ENCODE data around the gene APLN. TPM values are rescaled to one million over a fixed set of nuclear protein-coding genes. Genes with fewer than 3 reads are reported as not detected.

The APLN gene
- total RNA-seq, 1 donor = 0.72 TPM

DNA sequence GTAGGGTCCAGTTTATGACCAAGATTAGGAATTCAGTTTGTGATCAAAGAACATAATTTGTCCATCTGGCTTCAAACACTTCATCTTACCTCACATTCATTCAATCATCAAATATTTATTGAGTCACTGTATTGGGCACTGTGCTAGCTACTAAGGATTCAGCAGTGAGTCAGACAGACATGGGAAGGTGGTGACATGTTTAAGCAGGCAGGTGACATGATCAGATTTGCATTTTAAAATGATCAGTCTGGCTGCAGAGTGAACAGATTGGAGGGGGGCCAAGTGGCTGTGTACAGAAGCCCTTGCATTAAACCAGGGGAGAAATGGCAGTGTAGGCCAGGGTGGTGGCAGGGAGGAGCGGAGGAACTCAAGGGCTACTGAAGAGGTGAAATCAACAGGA, 25.1 kb upstream of the APLN start:
- H3K36me3 ChIP-seq (ENCODE audit: insufficient read depth, low read length) = no peaks in the 10 kb centered on the region
- no peaks in the 10 kb centered on the region for H3K27me3 ChIP-seq (ENCODE audit: insufficient read depth, low read length)
- no peak for DNase-seq (ENCODE audit: insufficient read length, low spot score, missing footprints)
- H3K4me2 ChIP-seq (ENCODE audit: insufficient read depth, low read length) = no peak overlapping the region
- no peak overlapping the region for H2AFZ ChIP-seq (ENCODE audit: low read length)
- no peak overlapping the region for H3K27ac ChIP-seq (ENCODE audit: low read depth, low read length)
- no peak overlapping the region for H3K4me3 ChIP-seq (ENCODE audit: insufficient read depth, low read length)
- no peaks in the 10 kb centered on the region for H3K79me2 ChIP-seq (ENCODE audit: insufficient read depth, low read length)
- H4K20me1 ChIP-seq (ENCODE audit: insufficient read depth, low read length) = no peaks in the 10 kb centered on the region
- peaks cover 7% of the 10 kb centered on the region for H3K4me1 ChIP-seq (ENCODE audit: insufficient read depth, low read length)
- H3K9me3 ChIP-seq (ENCODE audit: low read depth, low read length) = no peaks in the 10 kb centered on the region
- TF ChIP-seq, protein P1, sequence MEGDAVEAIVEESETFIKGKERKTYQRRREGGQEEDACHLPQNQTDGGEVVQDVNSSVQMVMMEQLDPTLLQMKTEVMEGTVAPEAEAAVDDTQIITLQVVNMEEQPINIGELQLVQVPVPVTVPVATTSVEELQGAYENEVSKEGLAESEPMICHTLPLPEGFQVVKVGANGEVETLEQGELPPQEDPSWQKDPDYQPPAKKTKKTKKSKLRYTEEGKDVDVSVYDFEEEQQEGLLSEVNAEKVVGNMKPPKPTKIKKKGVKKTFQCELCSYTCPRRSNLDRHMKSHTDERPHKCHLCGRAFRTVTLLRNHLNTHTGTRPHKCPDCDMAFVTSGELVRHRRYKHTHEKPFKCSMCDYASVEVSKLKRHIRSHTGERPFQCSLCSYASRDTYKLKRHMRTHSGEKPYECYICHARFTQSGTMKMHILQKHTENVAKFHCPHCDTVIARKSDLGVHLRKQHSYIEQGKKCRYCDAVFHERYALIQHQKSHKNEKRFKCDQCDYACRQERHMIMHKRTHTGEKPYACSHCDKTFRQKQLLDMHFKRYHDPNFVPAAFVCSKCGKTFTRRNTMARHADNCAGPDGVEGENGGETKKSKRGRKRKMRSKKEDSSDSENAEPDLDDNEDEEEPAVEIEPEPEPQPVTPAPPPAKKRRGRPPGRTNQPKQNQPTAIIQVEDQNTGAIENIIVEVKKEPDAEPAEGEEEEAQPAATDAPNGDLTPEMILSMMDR (IDR thresholded peaks at IDR 0.05; ENCODE audit: extremely low read depth, low read depth, low read length) = no peak

DNA sequence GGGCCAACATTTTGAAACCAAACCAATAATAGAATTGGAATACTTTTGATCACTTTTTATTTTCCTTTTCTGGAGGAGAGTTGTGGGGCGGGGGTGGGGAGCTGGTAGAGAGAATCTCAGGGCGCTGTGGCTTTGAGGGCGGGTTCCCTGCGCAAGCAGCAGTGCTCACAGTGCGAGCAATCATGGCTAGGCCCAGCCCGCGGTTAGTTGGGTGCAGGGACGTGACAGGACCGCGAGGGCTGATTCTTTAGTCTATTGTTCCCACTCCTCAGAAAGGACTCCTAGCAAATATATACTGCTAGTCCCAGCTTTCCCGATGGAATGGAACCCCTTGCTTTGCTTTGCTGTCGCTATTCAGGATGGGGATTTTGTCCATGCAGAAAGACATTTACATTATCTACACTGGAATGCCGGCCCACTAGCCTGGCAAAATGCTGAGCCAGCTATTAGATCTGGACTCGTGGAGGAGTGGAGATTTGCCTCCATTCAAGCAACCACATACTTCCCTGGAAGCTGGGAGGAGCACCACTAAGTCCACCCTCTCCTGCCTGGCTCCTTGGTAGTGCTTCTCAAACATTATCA, 23.9 kb upstream of the APLN start:
- H3K9me3 ChIP-seq (ENCODE audit: low read depth, low read length) = no peaks in the 10 kb centered on the region
- TF ChIP-seq, protein P1 (IDR thresholded peaks at IDR 0.05; ENCODE audit: extremely low read depth, low read depth, low read length) = no peak
- H3K36me3 ChIP-seq (ENCODE audit: insufficient read depth, low read length) = no peaks in the 10 kb centered on the region
- H4K20me1 ChIP-seq (ENCODE audit: insufficient read depth, low read length) = no peaks in the 10 kb centered on the region
- peak overlapping the region; percentile 94 for H2AFZ ChIP-seq (ENCODE audit: low read length)
- peaks cover 7% of the 10 kb centered on the region for H3K4me1 ChIP-seq (ENCODE audit: insufficient read depth, low read length)
- peak overlapping the region; percentile 69 for H3K4me3 ChIP-seq (ENCODE audit: insufficient read depth, low read length)
- no peaks in the 10 kb centered on the region for H3K79me2 ChIP-seq (ENCODE audit: insufficient read depth, low read length)
- H3K27me3 ChIP-seq (ENCODE audit: insufficient read depth, low read length) = no peaks in the 10 kb centered on the region
- peak overlapping the region; percentile 82 for H3K4me2 ChIP-seq (ENCODE audit: insufficient read depth, low read length)
- DNase-seq (ENCODE audit: insufficient read length, low spot score, missing footprints) = no peak
- no peak overlapping the region for H3K27ac ChIP-seq (ENCODE audit: low read depth, low read length)

DNA sequence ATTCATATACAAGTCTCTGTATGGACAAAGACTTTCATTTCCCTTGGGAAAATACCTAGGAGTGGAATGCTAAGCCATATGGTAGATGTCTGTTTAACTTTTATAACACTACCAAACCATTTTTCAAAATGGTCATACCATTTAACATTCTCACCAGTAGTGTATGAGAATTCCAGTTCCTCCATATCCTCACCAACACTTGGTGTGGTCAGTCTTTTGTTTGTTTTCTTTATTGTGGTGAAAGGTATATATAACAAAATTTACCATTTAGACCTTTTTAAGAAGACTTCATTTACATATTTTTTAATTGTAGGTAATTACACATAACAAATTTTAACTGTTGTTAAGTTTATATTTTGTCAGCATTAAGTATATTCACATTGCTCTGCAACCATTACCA, 12.7 kb upstream of the APLN start:
- H3K27me3 ChIP-seq (ENCODE audit: insufficient read depth, low read length) = no peaks in the 10 kb centered on the region
- H3K79me2 ChIP-seq (ENCODE audit: insufficient read depth, low read length) = no peaks in the 10 kb centered on the region
- no peaks in the 10 kb centered on the region for H3K36me3 ChIP-seq (ENCODE audit: insufficient read depth, low read length)
- no peak overlapping the region for H3K4me2 ChIP-seq (ENCODE audit: insufficient read depth, low read length)
- no peak overlapping the region for H2AFZ ChIP-seq (ENCODE audit: low read length)
- peaks cover 3% of the 10 kb centered on the region for H3K9me3 ChIP-seq (ENCODE audit: low read depth, low read length)
- H3K27ac ChIP-seq (ENCODE audit: low read depth, low read length) = no peak overlapping the region
- no peak for DNase-seq (ENCODE audit: insufficient read length, low spot score, missing footprints)
- TF ChIP-seq, protein P1 (IDR thresholded peaks at IDR 0.05; ENCODE audit: extremely low read depth, low read depth, low read length) = no peak
- no peaks in the 10 kb centered on the region for H4K20me1 ChIP-seq (ENCODE audit: insufficient read depth, low read length)
- H3K4me3 ChIP-seq (ENCODE audit: insufficient read depth, low read length) = no peak overlapping the region
- peaks cover 25% of the 10 kb centered on the region for H3K4me1 ChIP-seq (ENCODE audit: insufficient read depth, low read length)

DNA sequence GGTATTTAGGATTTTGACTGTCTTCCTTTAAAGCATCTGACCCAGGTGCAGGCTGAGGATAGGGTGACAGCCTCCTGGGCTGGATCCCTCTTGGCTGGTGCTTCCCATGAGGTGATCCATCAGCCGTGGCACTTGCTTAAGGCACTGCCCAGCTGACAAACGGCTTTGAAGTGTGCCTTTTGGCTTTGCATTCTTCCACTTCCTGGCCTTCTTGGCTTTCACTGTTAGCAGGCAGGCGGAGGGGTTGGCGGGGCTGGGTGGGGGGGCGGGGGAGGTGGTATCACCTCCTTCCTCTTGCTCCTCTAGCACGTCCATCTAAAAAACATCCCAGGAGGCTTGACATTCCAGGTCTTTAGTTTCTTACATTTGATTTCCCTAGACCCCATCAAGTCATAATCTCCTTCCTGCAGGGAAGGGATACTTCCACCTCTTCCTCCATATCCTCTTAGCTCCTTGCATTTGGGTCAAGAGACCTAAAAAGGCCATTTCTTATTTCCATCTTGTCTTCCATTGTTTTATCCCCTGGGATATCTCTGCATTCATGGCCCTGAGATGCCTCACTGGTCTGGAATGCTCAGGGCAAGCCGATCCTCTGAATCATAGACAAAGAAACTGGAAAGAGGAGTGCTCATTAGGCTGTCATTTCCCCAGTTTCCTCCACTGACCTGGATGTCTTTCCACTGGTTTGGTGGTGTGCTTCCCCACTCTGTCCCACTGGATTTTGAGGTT, 11.3 kb upstream of the APLN start:
- Histone ChIP-seq H3K4me3 (ENCODE audit: insufficient read depth, low read length) (no peak overlapping the region), H3K4me1 (ENCODE audit: insufficient read depth, low read length) (peaks cover 25% of the 10 kb centered on the region), H3K27ac (ENCODE audit: low read depth, low read length) (peak overlapping the region; percentile 30), H3K79me2 (ENCODE audit: insufficient read depth, low read length) (no peaks in the 10 kb centered on the region), H3K36me3 (ENCODE audit: insufficient read depth, low read length) (no peaks in the 10 kb centered on the region), H2AFZ (ENCODE audit: low read length) (no peak overlapping the region), H3K9me3 (ENCODE audit: low read depth, low read length) (no peaks in the 10 kb centered on the region), H3K4me2 (ENCODE audit: insufficient read depth, low read length) (peak overlapping the region; percentile 11), H4K20me1 (ENCODE audit: insufficient read depth, low read length) (no peaks in the 10 kb centered on the region), H3K27me3 (ENCODE audit: insufficient read depth, low read length) (no peaks in the 10 kb centered on the region)
- TF ChIP-seq, protein P1 (IDR thresholded peaks at IDR 0.05; ENCODE audit: extremely low read depth, low read depth, low read length) = no peak
- DNase-seq (ENCODE audit: insufficient read length, low spot score, missing footprints) = no peak
